Measurements from ENCODE around the gene TUG1. TPM values are rescaled to one million over a fixed set of nuclear protein-coding genes. Genes with fewer than 3 reads are reported as not detected.

Gene TUG1
- 10 to 100 TPM; 68.2 to 83.2 (median 72.0) TPM for total RNA-seq
- long read RNA-seq, donor 1, full-length matches to known transcripts, result 8 of 14 reads
- long read RNA-seq, donor 1, partial matches to known transcripts, result 0 of 14 reads
- long read RNA-seq, donor 1, other reads (novel, unspliced or antisense), result 6 of 14 reads
- long read RNA-seq, donor 2, full-length matches to known transcripts, result 2 of 9 reads
- long read RNA-seq, donor 2, partial matches to known transcripts, result 0 of 9 reads
- long read RNA-seq, donor 2, other reads (novel, unspliced or antisense), result 7 of 9 reads

DNA sequence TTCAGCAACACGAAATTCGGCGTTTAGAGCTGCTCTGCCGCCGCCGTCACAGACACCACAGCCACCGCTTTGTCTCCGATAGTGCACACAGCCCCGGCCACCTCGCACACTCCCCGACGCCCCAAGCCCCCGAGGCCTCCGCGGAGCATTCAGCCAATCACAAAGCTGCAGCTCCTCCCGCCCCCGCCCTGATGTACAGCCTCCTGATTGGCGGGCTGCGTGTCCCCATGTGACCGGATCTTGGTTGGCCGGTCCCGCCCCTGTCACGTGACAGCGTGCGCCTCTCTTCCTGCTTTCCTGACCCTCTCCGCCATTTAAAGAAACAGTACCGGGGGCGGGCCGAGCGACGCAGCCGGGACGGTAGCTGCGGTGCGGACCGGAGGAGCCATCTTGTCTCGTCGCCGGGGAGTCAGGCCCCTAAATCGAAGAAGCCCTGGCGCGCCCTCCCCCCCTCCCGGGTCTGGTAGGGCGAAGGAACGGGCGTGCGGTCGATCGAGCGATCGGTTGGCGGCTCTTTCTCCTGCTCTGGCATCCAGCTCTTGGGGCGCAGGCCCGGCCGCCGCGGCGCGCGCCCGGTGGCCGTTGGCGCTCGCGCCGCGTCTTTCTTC is at the start of gene TUG1:
Gene TUG1, plus strand, starts transcription at position 342 of the 608 bp plus-strand sequence.
- Histone ChIP-seq H3K4me1 (ENCODE audit: low read depth) (peaks cover 7% of the 10 kb centered on the region), H3K9me3 (peaks cover 18% of the 10 kb centered on the region), H3K36me3 (ENCODE audit: low read depth) (peaks cover 12% of the 10 kb centered on the region), H3K4me3 (peak within 1 kb of the TSS; percentile 86)
- DNase-seq, result peak; percentile 98 to 99 (median 99)
- ATAC-seq, result peak; percentile 98
- TF ChIP-seq CTCF (IDR thresholded peaks at IDR 0.05), result no peak
- intact Hi-C loops (cut with DNase I, micrococcal nuclease), result no loop called here

DNA sequence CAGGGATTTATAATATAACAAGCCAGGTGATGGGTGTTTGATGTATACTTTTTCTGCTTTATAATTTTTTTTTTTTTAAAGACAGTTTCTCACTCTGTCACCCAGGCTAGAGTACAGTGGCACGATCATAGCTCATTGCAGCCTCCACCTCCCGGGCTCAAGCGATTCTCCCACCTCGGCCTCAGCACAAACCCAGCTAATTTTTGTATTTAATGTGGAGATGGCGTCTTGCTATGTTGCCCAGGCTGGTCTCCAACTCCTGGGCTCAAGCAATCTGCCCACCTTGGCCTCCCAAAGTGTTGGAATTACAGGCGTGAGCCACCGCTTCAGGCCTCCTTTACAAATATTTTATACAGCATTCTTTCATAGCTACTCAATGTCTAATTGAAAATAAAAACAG is 49.1 kb upstream of the TUG1 start:
- Histone ChIP-seq H3K4me3 (no peak overlapping the region), H3K36me3 (ENCODE audit: low read depth) (no peaks in the 10 kb centered on the region), H3K9me3 (peaks cover 12% of the 10 kb centered on the region), H3K4me1 (ENCODE audit: low read depth) (peaks cover 4% of the 10 kb centered on the region)
- ATAC-seq (no peak), DNase-seq (no peak)
- intact Hi-C loops (cut with DNase I, micrococcal nuclease), result loop anchor here in 1 of 2 donors (5.0 kb wide), 1 partner anchor 158 kb away; no protein-coding TSS in a partner anchor
- TF ChIP-seq CTCF (IDR thresholded peaks at IDR 0.05), result no peak

GRCh38 chr22:30920407-30920806 is 48.7 kb upstream of the TUG1 start:
- H3K4me1 ChIP-seq (ENCODE audit: low read depth), result peaks cover 4% of the 10 kb centered on the region
- peaks cover 7% of the 10 kb centered on the region for H3K9me3 ChIP-seq
- H3K4me3 ChIP-seq, result no peak overlapping the region
- intact Hi-C loops (cut with DNase I, micrococcal nuclease), result loop anchor here in 1 of 2 donors (5.0 kb wide), 1 partner anchor 158 kb away; no protein-coding TSS in a partner anchor
- peak; percentile 68 to 91 (median 84) for DNase-seq
- no peaks in the 10 kb centered on the region for H3K36me3 ChIP-seq (ENCODE audit: low read depth)
- TF ChIP-seq CTCF (IDR thresholded peaks at IDR 0.05), result peak; percentile 90
- peak; percentile 78 for ATAC-seq

DNA sequence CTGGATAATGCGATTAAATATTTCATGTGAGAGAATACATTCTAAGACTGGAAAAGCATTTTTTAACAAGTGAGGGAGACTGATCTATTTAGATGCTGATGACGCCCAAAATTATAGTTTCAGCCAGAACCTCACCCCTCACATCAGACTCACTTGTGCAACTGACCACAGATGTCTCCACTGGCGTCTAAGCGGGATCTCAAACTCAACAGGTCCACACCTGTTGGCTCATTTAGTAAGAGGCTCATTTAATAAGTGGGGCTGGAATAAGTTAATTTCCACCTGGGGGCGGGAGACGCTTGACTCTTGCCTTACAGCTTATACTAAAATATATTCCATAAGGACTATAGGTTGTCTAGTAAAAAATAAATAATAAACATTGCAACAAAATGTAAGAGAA is 48.0 kb upstream of the TUG1 start:
- Histone ChIP-seq H3K4me1 (ENCODE audit: low read depth) (peaks cover 4% of the 10 kb centered on the region), H3K4me3 (no peak overlapping the region), H3K9me3 (peaks cover under 1% of the 10 kb centered on the region), H3K36me3 (ENCODE audit: low read depth) (no peaks in the 10 kb centered on the region)
- ATAC-seq (no peak), DNase-seq (no peak)
- intact Hi-C loops (cut with DNase I, micrococcal nuclease), result loop anchor here in 1 of 2 donors (5.0 kb wide), 1 partner anchor 159 kb away; no protein-coding TSS in a partner anchor
- TF ChIP-seq CTCF (IDR thresholded peaks at IDR 0.05), result no peak

GRCh38 chr22:30922151-30922611 is 46.9 kb upstream of the TUG1 start:
- Histone ChIP-seq H3K9me3 (no peaks in the 10 kb centered on the region), H3K4me3 (no peak overlapping the region), H3K4me1 (ENCODE audit: low read depth) (peaks cover 4% of the 10 kb centered on the region), H3K36me3 (ENCODE audit: low read depth) (no peaks in the 10 kb centered on the region)
- intact Hi-C loops (cut with DNase I, micrococcal nuclease), result loop anchor here in 1 of 2 donors (5.0 kb wide), 1 partner anchor 160 kb away; no protein-coding TSS in a partner anchor
- DNase-seq (peak; percentile 66 to 82 (median 81)), ATAC-seq (peak; percentile 76)
- no peak for TF ChIP-seq CTCF (IDR thresholded peaks at IDR 0.05)

Measured in mucosa of descending colon (tissue), 3 donors.